GM15510 (cell line): ENCODE data around the gene ABCC1.
A peak's percentile ranks its signal among the peaks of the same experiment; 100 is the strongest.

Experiments
- POLR2A ChIP-seq: IDR thresholded peaks from 3 replicates; pipeline ENCODE4 v1.6.1; 2011; ENCODE audit warnings: borderline replicate concordance; ENCODE audit not compliant: insufficient read length; ENCODE audit errors: extremely low read depth

ABCC1 gene

DNA sequence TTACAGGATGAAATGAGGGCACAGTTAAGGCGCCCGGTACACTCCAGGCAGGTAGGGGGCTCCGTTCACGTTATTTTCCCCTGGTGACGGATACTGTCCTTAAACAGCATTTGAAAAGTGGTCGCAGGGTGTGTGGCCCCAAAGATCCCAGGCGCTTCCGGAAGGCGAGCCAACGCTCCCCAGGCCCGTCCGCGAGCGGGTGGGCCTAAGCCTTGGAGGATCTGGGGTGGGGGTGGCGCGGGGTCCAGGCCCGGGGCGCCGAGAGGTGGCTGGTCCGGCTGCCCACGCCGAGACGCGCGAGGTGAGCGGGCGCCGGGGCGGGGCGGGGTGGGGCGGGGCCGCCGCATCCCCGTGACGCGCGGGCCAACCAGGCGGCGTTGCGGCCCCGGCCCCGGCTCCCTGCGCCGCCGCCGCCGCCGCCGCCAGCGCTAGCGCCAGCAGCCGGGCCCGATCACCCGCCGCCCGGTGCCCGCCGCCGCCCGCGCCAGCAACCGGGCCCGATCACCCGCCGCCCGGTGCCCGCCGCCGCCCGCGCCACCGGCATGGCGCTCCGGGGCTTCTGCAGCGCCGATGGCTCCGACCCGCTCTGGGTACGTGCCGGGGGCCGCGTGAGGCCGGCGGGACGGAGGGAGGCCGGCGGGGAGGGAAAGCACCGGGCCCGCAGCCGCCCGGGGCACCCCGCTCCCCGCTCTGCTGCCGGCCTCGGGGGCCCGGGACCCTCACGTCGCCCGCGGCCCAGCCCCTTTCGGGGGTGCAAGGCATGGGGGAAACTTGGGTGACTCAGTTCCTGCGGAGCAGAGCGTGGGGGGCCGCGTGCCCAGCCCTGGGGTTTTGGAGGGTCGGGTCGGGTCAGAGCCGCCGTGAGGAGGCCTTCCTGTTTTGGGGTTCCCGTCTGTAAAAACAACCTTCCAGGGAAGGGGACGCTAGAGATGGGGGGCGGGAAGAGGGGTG is at the start of gene ABCC1:
TSS of gene ABCC1 (plus strand) at position 407 of the 951 bp plus-strand sequence. CDS start at position 543, 136 bp downstream.
- TF ChIP-seq POLR2A: peak; percentile 40

DNA sequence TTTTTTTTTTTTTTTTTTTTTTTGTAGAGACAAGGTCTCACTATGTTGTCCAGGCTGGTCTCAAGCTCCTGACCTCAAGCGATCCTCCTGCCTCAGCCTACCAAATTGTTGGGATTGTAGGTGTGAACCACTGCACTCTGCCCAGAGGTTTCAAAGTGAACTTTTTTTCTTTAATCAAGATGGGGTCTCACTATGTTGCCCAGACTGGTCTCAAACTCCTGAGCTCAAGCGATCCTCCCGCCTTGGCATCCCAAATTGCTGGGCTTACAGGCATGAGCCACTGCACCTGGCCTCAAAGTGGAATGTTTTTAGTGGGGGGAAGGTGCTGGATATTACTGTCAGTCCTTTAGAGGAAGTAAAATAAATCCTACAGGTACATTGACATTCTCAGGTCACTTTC is 49.1 kb upstream of the ABCC1 start:
- no peak for TF ChIP-seq POLR2A

- no peak for TF ChIP-seq POLR2A
Observed at GRCh38 chr16:15900901-15901500, 48.4 kb upstream of the ABCC1 start.

- no peak for TF ChIP-seq POLR2A
Observed at GRCh38 chr16:15903960-15904359, 45.5 kb upstream of the ABCC1 start.

- no peak for TF ChIP-seq POLR2A
Observed at GRCh38 chr16:15906439-15906838, 43.0 kb upstream of the ABCC1 start.

DNA sequence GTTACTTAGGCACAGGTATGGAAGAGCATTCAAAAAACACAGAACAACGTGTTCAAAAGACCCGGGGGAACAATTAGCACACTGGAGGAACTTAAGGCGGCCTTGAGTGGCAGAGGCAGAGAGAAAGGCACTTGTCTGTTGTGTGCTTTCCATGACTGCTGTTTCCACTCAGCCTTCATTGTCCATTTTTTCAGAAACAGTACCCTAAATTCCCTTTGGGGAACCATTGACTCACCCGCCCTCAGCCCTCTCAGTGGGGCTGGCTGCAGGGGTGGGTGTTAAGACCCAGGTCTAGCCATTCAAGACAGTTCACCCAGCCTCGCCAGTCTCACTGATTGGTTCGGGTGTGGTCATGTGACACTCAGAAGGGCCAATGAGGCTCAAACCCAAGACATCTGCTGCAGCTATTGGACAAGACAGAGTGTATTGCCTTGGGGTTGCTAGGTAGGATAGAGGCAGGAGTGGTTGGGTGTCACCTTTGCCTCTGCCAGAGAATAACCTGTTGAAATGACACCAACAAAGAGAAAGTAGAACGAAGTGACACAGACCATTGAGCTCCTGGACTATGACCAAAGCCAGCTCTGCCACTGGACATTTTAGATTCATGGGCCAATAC is 41.4 kb upstream of the ABCC1 start:
- TF ChIP-seq POLR2A: no peak

GRCh38 chr16:15911198-15911597 is 38.2 kb upstream of the ABCC1 start:
- no peak for TF ChIP-seq POLR2A

DNA sequence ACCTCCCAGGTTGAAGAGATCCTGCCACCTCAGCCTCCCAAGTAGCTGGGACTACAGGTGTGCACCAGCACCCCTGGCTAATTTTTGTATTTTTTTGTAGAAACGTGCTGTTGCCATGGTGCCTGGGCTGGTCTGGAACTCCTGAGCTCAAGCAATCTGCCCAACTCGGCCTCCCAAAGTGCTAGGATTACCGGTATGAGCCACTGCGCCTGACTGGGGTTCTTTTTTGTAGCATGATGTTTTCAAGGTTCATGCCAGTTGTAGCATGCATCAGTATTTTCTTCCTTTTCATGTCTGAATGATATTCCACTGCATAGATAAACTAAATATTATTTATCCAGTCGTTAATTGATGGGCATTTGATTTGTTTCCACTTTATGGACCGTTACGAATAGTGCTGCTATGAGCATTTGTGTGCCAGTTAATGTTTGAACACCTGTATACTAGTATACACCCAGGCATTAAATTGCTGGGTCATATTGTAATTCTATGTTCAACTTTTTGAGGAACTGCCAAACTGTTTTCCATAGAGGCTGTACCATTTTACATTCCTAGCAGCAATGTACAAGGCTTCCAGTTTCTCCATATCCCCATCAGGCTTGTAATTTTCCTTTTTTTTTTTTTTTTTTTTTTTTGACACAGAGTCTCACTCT is 36.2 kb upstream of the ABCC1 start:
- no peak for TF ChIP-seq POLR2A

GRCh38 chr16:15915555-15916081 is 33.8 kb upstream of the ABCC1 start:
- no peak for TF ChIP-seq POLR2A

DNA sequence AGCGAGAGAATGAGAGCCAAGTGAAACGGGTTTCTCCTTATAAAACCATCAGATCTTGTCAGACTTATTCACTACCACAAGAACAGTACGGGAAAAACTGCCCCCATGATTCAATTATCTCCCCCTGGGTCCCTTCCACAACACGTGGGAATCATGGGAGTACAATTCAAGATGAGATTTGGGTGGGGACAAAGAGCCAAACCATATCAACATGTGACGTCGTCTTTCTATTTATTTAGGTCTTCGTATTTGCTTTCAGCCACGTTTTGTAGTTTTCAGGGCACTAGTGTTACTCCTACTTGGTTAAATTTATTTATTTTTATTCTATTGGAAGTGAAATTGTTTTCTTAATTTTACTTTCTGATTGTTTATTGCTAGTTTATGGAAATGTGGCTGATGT is 33.1 kb upstream of the ABCC1 start:
- TF ChIP-seq POLR2A: no peak

DNA sequence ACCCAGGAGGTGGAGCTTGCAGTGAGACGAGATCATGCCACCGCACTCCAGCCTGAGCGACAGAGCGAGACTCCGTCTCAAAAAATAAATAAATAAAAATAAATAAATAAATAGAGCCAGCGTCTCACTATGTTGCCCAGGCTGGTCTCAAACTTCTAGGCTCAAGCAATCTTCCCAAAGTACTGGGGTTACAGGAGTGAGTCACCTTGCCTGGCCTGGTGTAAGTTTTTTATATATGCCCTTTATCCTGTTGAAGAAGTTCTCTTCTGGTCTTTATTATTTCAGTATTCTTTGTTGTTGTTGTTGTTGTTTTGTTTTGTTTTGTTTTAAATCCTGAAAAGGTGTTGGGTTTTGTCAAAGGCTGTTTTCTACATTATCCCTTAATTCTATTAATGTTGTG is 30.1 kb upstream of the ABCC1 start:
- no peak for TF ChIP-seq POLR2A

- TF ChIP-seq POLR2A: no peak
Observed at GRCh38 chr16:15924996-15925395, 24.4 kb upstream of the ABCC1 start.

- no peak for TF ChIP-seq POLR2A
Observed at GRCh38 chr16:15925631-15926030, 23.8 kb upstream of the ABCC1 start.

DNA sequence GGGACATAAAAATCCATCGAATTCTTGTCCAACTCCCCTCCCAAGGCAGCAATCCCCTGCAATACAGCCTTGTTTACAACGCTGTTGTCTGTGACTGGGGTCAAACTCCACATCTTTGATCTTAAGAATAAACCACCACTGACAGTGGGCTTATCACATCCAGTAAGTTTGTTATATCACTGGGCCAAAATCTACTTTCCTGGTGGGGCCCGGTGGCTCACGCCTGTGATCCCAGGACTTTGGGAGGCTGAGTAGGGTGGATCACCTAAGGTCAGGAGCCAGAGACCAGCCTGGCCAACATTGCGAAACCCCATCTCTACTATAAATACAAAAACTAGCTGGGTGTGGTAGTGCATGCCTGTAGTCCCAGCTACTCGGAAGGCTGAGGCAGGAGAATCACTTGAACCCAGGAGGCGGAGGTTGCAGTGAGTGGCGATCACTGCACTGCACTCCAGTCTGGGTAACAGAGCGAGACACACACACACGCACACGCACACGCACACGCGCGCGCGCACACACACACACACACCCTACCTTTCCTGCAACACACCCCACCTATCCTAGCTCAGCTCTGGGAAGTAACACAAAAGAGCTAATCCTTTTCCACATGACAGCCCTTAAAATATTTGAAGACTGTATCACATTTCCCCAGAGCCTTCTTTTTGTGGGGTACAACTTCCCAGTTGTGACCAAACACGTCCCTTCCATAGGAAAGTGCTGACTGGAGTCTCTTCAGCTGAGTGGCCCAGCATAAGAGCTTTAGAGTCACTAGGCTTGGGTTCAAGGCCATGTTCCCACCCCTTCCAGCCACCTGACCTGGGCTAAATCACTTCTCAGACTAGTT is 20.9 kb upstream of the ABCC1 start:
- no peak for TF ChIP-seq POLR2A
